ENCODE results near the gene ZBTB44. TPM values are rescaled to one million over a fixed set of nuclear protein-coding genes. Genes with fewer than 3 reads are reported as not detected.

Gene ZBTB44, protein sequence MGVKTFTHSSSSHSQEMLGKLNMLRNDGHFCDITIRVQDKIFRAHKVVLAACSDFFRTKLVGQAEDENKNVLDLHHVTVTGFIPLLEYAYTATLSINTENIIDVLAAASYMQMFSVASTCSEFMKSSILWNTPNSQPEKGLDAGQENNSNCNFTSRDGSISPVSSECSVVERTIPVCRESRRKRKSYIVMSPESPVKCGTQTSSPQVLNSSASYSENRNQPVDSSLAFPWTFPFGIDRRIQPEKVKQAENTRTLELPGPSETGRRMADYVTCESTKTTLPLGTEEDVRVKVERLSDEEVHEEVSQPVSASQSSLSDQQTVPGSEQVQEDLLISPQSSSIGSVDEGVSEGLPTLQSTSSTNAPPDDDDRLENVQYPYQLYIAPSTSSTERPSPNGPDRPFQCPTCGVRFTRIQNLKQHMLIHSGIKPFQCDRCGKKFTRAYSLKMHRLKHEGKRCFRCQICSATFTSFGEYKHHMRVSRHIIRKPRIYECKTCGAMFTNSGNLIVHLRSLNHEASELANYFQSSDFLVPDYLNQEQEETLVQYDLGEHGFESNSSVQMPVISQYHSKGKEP
- total RNA-seq (100 to 1,000 TPM in 2 of 4 donors, 10 to 100 TPM in 2; 73.0 to 162 (median 117) TPM), polyA plus RNA-seq (10 to 100 TPM in 2 of 3 donors, 1 to 10 TPM in 1; 9.2 to 12.1 (median 10.8) TPM)

GRCh38 chr11:130314750-130315285, at the start of gene ZBTB44:
ZBTB44 (minus strand) TSS chr11:130314917; CDS start chr11:130261873, 53,044 bp downstream.
- H3K36me3 ChIP-seq = no peaks in the 10 kb centered on the region
- TF ChIP-seq POLR2AphosphoS5 (IDR thresholded peaks at IDR 0.05) = peak; percentile 68 to 87 (median 86)
- TF ChIP-seq EP300 (IDR thresholded peaks at IDR 0.05) = no peak
- TF ChIP-seq, protein P1, sequence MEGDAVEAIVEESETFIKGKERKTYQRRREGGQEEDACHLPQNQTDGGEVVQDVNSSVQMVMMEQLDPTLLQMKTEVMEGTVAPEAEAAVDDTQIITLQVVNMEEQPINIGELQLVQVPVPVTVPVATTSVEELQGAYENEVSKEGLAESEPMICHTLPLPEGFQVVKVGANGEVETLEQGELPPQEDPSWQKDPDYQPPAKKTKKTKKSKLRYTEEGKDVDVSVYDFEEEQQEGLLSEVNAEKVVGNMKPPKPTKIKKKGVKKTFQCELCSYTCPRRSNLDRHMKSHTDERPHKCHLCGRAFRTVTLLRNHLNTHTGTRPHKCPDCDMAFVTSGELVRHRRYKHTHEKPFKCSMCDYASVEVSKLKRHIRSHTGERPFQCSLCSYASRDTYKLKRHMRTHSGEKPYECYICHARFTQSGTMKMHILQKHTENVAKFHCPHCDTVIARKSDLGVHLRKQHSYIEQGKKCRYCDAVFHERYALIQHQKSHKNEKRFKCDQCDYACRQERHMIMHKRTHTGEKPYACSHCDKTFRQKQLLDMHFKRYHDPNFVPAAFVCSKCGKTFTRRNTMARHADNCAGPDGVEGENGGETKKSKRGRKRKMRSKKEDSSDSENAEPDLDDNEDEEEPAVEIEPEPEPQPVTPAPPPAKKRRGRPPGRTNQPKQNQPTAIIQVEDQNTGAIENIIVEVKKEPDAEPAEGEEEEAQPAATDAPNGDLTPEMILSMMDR (IDR thresholded peaks at IDR 0.05) = no peak
- TF ChIP-seq POLR2A (IDR thresholded peaks at IDR 0.05) = peak; percentile 10 to 25
- WGBS, 2 donors = 2 to 3% methylated on average over 42 of the region's 42 CpGs
- H3K27me3 ChIP-seq = no peaks in the 10 kb centered on the region
- peaks cover 0 to 42% (median 35%) of the 10 kb centered on the region in 4 donors for H3K4me1 ChIP-seq
- peak; percentile 96 for DNase-seq
- peak within 1 kb of the TSS; percentile 67 to 92 (median 72) for H3K4me3 ChIP-seq
- no peaks in the 10 kb centered on the region for H3K9me3 ChIP-seq
- intact Hi-C loops (cut with DNase I) = loop anchor here (2.0 to 10.0 kb wide), 5 partner anchors 76 to 580 kb away; partner anchors contain the start of gene PRDM10
- H3K27ac ChIP-seq = peak within 1 kb of the TSS; percentile 86 to 96 (median 93)

GRCh38 chr11:130359419-130359818, 44.7 kb upstream of the ZBTB44 start:
- Histone ChIP-seq H3K9me3 (peaks cover 0 to 9% (median 3%) of the 10 kb centered on the region in 4 donors), H3K27me3 (no peaks in the 10 kb centered on the region), H3K4me1 (no peaks in the 10 kb centered on the region), H3K27ac (no peak overlapping the region), H3K4me3 (no peak overlapping the region), H3K36me3 (no peaks in the 10 kb centered on the region)
- TF ChIP-seq, protein P1 (IDR thresholded peaks at IDR 0.05) = no peak
- TF ChIP-seq POLR2AphosphoS5 (IDR thresholded peaks at IDR 0.05) = no peak
- no peak for TF ChIP-seq EP300 (IDR thresholded peaks at IDR 0.05)
- no peak for TF ChIP-seq POLR2A (IDR thresholded peaks at IDR 0.05)
- no peak for DNase-seq
- intact Hi-C loops (cut with DNase I) = no loop called here

- intact Hi-C loops (cut with DNase I) = no loop called here
These were observed 43.7 kb upstream of the ZBTB44 start for GRCh38 chr11:130358398-130358797.

DNA sequence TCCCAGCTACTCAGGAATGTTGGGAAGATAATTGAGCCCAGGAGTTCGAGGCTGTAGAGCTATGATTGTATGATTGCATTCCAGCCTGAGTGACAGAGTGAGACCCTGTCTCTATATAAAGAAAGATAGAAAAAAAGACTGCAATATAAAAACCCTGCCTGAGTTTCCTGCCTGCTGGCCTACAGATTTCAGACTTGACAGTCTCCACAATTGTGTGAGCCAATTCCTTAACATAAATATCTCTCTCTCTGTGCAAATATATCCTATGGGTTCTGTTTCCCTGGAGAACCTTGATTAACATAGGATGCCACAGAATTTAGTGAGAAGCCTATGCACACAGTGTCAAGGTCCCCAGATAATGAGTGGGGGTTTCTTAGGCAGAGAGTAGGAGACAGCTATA, 32.5 kb upstream of the ZBTB44 start:
- TF ChIP-seq, protein P1 (IDR thresholded peaks at IDR 0.05) = no peak
- Histone ChIP-seq H3K9me3 (no peaks in the 10 kb centered on the region), H3K27ac (no peak overlapping the region), H3K27me3 (no peaks in the 10 kb centered on the region), H3K4me3 (no peak overlapping the region), H3K4me1 (no peaks in the 10 kb centered on the region), H3K36me3 (no peaks in the 10 kb centered on the region)
- no peak for DNase-seq
- WGBS, 2 donors = 83 to 87% methylated on average over 1 of the region's 1 CpG
- intact Hi-C loops (cut with DNase I) = no loop called here

More at GRCh38 chr11:130358398-130358797, 43.7 kb upstream of the ZBTB44 start:
- no peak overlapping the region for H3K27ac ChIP-seq
- no peaks in the 10 kb centered on the region for H3K4me1 ChIP-seq
- peaks cover 0 to 9% (median 4%) of the 10 kb centered on the region in 4 donors for H3K9me3 ChIP-seq
- DNase-seq = no peak
- H3K4me3 ChIP-seq = no peak overlapping the region
- no peaks in the 10 kb centered on the region for H3K36me3 ChIP-seq
- TF ChIP-seq, protein P1 (IDR thresholded peaks at IDR 0.05) = no peak
- no peak for TF ChIP-seq POLR2AphosphoS5 (IDR thresholded peaks at IDR 0.05)
- no peak for TF ChIP-seq EP300 (IDR thresholded peaks at IDR 0.05)
- no peak for TF ChIP-seq POLR2A (IDR thresholded peaks at IDR 0.05)
- H3K27me3 ChIP-seq = no peaks in the 10 kb centered on the region

All from sigmoid colon (tissue), 7 donors.